PC-3 (cell line): ENCODE results near the gene TPPP. TPM values are rescaled to one million over a fixed set of nuclear protein-coding genes. Genes with fewer than 3 reads are reported as not detected.
"Not testable (repeated sequence)": the region's sequence is repeated elsewhere in the genome, so short reads cannot be mapped to it uniquely, and the experiment has no call there.

Experiments
- ATAC-seq: fragments of 200-7000 bp; cut with Tn5 transposase; 2 replicates; pipeline ENCODE4 v1.9.1; 2020; ENCODE audit warnings: mild to moderate bottlenecking, moderate library complexity
- BruUV-seq: library from RNA; stranded (reverse); fragments of 400-500 nt; replicated peaks from 2 replicates; lab custom pipeline; 2021; lab: Mats Ljungman, UMichigan
- CTCF ChIA-PET: fragments of 300-600 bp; sonication (Branson Sonifier 250); formaldehyde crosslinking; loops from one replicate; lab custom pipeline; 2022; ENCODE audit warnings: antibody characterized with exemption; lab: Charles Lee
- POLR2A ChIA-PET: fragments of 300-600 bp; sonication (Branson Sonifier 250); formaldehyde crosslinking; loops from one replicate; lab custom pipeline; 2022; ENCODE audit warnings: antibody characterized with exemption; ENCODE audit not compliant: unreplicated experiment; lab: Charles Lee
- DNase-seq: peaks from one replicate; pipeline ENCODE4 v3.0.0-alpha.2; 2015
- H2AFZ ChIP-seq: fragments of 300-600 bp; sonication (generic); 2 replicates; pipeline ENCODE4 v1.6.0; 2016; ENCODE audit warnings: antibody characterized with exemption, low read length
- H3F3A ChIP-seq: fragments of 300-600 bp; sonication (generic); one replicate; pipeline ENCODE4 v1.6.0; 2017; ENCODE audit warnings: antibody characterized with exemption, low read length, control low read depth, mild to moderate bottlenecking; ENCODE audit not compliant: unreplicated experiment
- H3K27ac ChIP-seq: fragments of 300-600 bp; sonication (generic); 2 replicates; pipeline ENCODE4 v1.5.1; 2016; ENCODE audit warnings: mild to moderate bottlenecking, low read length
- H3K27me3 ChIP-seq: fragments of 300-600 bp; sonication (generic); 2 replicates; pipeline ENCODE4 v1.6.1; 2016; ENCODE audit warnings: low read length, mixed read lengths
- H3K36me3 ChIP-seq: fragments of 300-600 bp; sonication (generic); 2 replicates; pipeline ENCODE4 v1.6.1; 2016; ENCODE audit warnings: low read depth, mixed run types, low read length, mixed read lengths
- H3K4me1 ChIP-seq: fragments of 300-600 bp; sonication (generic); 2 replicates; pipeline ENCODE4 v1.5.1; 2016; ENCODE audit warnings: low read length; ENCODE audit not compliant: insufficient read depth
- H3K4me2 ChIP-seq: fragments of 300-600 bp; sonication (generic); 2 replicates; pipeline ENCODE4 v1.6.0; 2016; ENCODE audit warnings: low read length
- H3K4me3 ChIP-seq: fragments of 300-600 bp; sonication (generic); 2 replicates; pipeline ENCODE4 v1.5.1; 2016; ENCODE audit warnings: mild to moderate bottlenecking, low read length, mixed read lengths
- H3K79me2 ChIP-seq: fragments of 300-600 bp; sonication (generic); 2 replicates; pipeline ENCODE4 v1.6.1; 2017; ENCODE audit warnings: low read length, mixed read lengths
- H3K9ac ChIP-seq: fragments of 300-600 bp; sonication (generic); 2 replicates; pipeline ENCODE4 v1.6.0; 2016; ENCODE audit warnings: mild to moderate bottlenecking, low read length
- H3K9me2 ChIP-seq: fragments of 300-600 bp; sonication (generic); replicated peaks from 2 replicates; pipeline ENCODE4 v1.6.1; 2016; ENCODE audit warnings: mixed run types, low read length, mixed read lengths
- H3K9me3 ChIP-seq: fragments of 300-600 bp; sonication (generic); 2 replicates; pipeline ENCODE4 v1.6.1; 2016; ENCODE audit warnings: low read length, mixed read lengths
- H4K20me1 ChIP-seq: fragments of 300-600 bp; sonication (generic); 2 replicates; pipeline ENCODE4 v1.6.1; 2016; ENCODE audit warnings: low read length, mixed read lengths
- CTCF ChIP-seq: fragments of 300-600 bp; sonication (generic); conservative IDR thresholded peaks from 2 replicates; pipeline ENCODE4 v1.5.1; 2017; ENCODE audit warnings: antibody characterized with exemption, low read depth, mild to moderate bottlenecking, low read length
- EZH2 ChIP-seq: fragments of 300-600 bp; sonication (generic); IDR thresholded peaks from one replicate; pipeline ENCODE4 v1.6.1; 2017; ENCODE audit warnings: antibody characterized with exemption, mild to moderate bottlenecking, low read length; ENCODE audit not compliant: unreplicated experiment
- EZH2phosphoT487 ChIP-seq: fragments of 300-600 bp; sonication (generic); IDR thresholded peaks from 2 replicates; pipeline ENCODE4 v1.6.1; 2018; ENCODE audit warnings: mild to moderate bottlenecking, antibody characterized with exemption, low read length, borderline replicate concordance
- intact Hi-C: fragments of 100-400 bp; cut with micrococcal nuclease; formaldehyde crosslinking; loops from 2 replicates; pipeline ENCODE4 v1.9.0; 2023
- total RNA-seq: library from RNA; depleted of rRNA; stranded (reverse); fragments of >200 nt; gene quantifications from 2 replicates; pipeline ENCODE4 v1.2.3, GENCODE V29; 2014

The TPPP gene
- total RNA-seq, 1 experiment from 2014 or later: 1.9 TPM

GRCh38 chr5:633501-633955, 59.6 kb downstream of the TPPP start:
- TF ChIP-seq EZH2 (no peak), EZH2phosphoT487 (no peak), CTCF (no peak)
- H3K9me2 ChIP-seq: no peaks in the 10 kb centered on the region
- H3K27me3 ChIP-seq: no peaks in the 10 kb centered on the region
- no peaks in the 10 kb centered on the region for H3K79me2 ChIP-seq
- no peaks in the 10 kb centered on the region for H3K4me1 ChIP-seq
- BruUV-seq: no TSS peak
- H3K36me3 ChIP-seq: peaks cover 23% of the 10 kb centered on the region
- H3K9me3 ChIP-seq: no peaks in the 10 kb centered on the region
- no peak overlapping the region for H3K4me3 ChIP-seq
- no peak overlapping the region for H2AFZ ChIP-seq
- H3K27ac ChIP-seq: no peak overlapping the region
- ATAC-seq: no peak
- DNase-seq: peak; percentile 13
- no peaks in the 10 kb centered on the region for H4K20me1 ChIP-seq
- ChIA-PET CTCF (no interaction called here), POLR2A (no interaction called here)
- H3F3A ChIP-seq: no peaks in the 10 kb centered on the region
- intact Hi-C loops: no loop called here
- no peak overlapping the region for H3K4me2 ChIP-seq
- no peak overlapping the region for H3K9ac ChIP-seq

DNA sequence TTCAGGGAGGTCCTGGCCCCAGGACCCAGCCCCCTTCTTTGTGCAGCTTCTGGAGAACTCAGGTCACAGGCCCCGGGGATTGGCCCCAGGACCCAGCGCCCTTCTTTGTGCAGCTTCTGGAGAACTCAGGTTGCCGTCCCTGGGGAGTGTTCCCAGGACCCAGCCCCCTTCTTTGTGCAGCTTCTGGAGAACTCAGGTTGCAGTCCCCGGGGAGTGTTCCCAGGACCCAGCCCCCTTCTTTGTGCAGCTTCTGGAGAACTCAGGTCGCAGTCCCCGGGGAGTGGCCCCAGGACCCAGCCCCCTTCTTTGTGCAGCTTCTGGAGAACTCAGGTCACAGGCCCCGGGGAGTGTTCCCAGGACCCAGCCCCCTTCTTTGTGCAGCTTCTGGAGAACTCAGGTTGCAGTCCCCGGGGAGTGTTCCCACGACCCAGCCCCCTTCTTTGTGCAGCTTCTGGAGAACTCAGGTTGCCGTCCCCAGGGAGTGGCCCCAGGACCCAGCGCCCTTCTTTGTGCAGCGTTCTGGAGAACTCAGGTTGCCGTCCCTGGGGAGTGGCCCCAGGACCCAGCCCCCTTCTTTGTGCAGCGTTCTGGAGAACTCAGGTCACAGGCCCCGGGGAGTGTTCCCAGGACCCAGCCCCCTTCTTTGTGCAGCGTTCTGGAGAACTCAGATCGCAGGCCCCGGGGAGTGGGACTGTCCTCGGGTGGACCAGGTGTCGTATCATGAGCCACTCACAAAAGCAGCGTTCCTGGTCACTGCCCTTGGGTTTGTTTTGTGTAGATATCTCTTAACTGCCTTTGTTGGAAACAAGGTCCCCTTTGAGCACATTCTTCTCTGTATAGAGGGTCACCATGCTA, 64.6 kb downstream of the TPPP start:
- H3K9me2 ChIP-seq, DNase-seq, intact Hi-C loops, POLR2A ChIA-PET, H3F3A ChIP-seq, ATAC-seq, H3K4me2 ChIP-seq, H4K20me1 ChIP-seq, H3K4me3 ChIP-seq, H3K27ac ChIP-seq, H3K9me3 ChIP-seq, H3K9ac ChIP-seq, CTCF ChIA-PET, H2AFZ ChIP-seq, H3K27me3 ChIP-seq, H3K79me2 ChIP-seq, BruUV-seq, H3K4me1 ChIP-seq: not testable (repeated sequence)
- H3K36me3 ChIP-seq: peaks cover 25% of the 10 kb centered on the region

- no peak overlapping the region for H2AFZ ChIP-seq
- no peaks in the 10 kb centered on the region for H3K4me1 ChIP-seq
- no peak overlapping the region for H3K9ac ChIP-seq
- no peaks in the 10 kb centered on the region for H3K27me3 ChIP-seq
- no peak overlapping the region for H3K4me3 ChIP-seq
- no peaks in the 10 kb centered on the region for H3K79me2 ChIP-seq
- ChIA-PET POLR2A (no interaction called here), CTCF (no interaction called here)
- H3K4me2 ChIP-seq: no peak overlapping the region
- BruUV-seq: no TSS peak
- no peak overlapping the region for H3K27ac ChIP-seq
- no peaks in the 10 kb centered on the region for H3K9me3 ChIP-seq
- H3F3A ChIP-seq: no peaks in the 10 kb centered on the region
- DNase-seq (no peak), ATAC-seq (no peak)
- no peaks in the 10 kb centered on the region for H3K9me2 ChIP-seq
- H4K20me1 ChIP-seq: no peaks in the 10 kb centered on the region
- TF ChIP-seq EZH2: no peak
- peaks cover 25% of the 10 kb centered on the region for H3K36me3 ChIP-seq
- intact Hi-C loops: no loop called here
Measured at GRCh38 chr5:627840-628239, 65.3 kb downstream of the TPPP start.
